Measurements from ENCODE around the gene YIF1B.

DNA sequence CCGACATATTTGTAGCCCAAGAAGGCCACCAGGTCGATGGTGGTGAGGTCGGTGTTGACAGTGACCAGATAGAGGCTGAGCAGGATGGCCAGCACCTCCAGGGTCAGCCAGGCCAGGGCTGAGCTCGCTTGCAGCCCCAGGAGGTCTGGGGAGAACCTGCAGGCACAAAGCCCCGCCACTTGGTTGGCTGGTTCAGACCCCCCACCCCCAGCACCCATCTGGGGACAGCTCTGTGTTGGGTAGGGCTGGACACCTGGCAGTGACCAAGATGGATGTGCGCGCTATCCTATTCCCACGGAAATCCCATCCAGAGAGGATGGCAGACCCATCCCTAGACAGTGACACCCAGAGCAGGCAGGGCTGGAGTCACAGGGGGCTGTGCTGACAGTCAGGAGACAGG lies 8.2 kb downstream of the YIF1B start:
- TF ChIP-seq, protein P1, sequence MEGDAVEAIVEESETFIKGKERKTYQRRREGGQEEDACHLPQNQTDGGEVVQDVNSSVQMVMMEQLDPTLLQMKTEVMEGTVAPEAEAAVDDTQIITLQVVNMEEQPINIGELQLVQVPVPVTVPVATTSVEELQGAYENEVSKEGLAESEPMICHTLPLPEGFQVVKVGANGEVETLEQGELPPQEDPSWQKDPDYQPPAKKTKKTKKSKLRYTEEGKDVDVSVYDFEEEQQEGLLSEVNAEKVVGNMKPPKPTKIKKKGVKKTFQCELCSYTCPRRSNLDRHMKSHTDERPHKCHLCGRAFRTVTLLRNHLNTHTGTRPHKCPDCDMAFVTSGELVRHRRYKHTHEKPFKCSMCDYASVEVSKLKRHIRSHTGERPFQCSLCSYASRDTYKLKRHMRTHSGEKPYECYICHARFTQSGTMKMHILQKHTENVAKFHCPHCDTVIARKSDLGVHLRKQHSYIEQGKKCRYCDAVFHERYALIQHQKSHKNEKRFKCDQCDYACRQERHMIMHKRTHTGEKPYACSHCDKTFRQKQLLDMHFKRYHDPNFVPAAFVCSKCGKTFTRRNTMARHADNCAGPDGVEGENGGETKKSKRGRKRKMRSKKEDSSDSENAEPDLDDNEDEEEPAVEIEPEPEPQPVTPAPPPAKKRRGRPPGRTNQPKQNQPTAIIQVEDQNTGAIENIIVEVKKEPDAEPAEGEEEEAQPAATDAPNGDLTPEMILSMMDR (IDR thresholded peaks at IDR 0.05): no peak
- no peak for TF ChIP-seq EZH2 (IDR thresholded peaks at IDR 0.05; ENCODE audit: borderline replicate concordance, insufficient read depth, low read depth, low read length, poor library complexity, severe bottlenecking)

All from B cell (primary cell).